Activated CD4-positive, alpha-beta memory T cell treated with anti-CD3 and anti-CD28 coated beads, Interleukin-2, amount 10 ng/mL, durations not matched to agents 7 days and 5 days (primary cell): ENCODE data around the gene TLK2. TPM values are rescaled to one million over a fixed set of nuclear protein-coding genes. Genes with fewer than 3 reads are reported as not detected.
"Not testable (repeated sequence)": the region's sequence is repeated elsewhere in the genome, so short reads cannot be mapped to it uniquely, and the experiment has no call there.

Experiments
- CTCF ChIA-PET: fragments of 350-600 bp; sonication (Branson Sonifier 250); formaldehyde crosslinking; loops from one replicate; lab custom pipeline; 2021; ENCODE audit warnings: antibody characterized with exemption, inconsistent platforms; lab: Charles Lee
- POLR2A ChIA-PET: fragments of 350-600 bp; sonication (Branson Sonifier 250); formaldehyde crosslinking; loops from one replicate; lab custom pipeline; 2021; ENCODE audit warnings: antibody characterized with exemption; lab: Charles Lee
- DNase-seq: peaks from one replicate; pipeline ENCODE4 v3.0.0-alpha.2; 2020
- H3K27ac Mint-ChIP-seq: one replicate; pipeline ENCODE4 v1.8.0; 2021; ENCODE audit warnings: mild to moderate bottlenecking, mixed read lengths
- H3K27me3 Mint-ChIP-seq: one replicate; pipeline ENCODE4 v1.8.0; 2021; ENCODE audit warnings: mixed read lengths
- H3K36me3 Mint-ChIP-seq: one replicate; pipeline ENCODE4 v1.8.0; 2021; ENCODE audit warnings: low read depth, mixed read lengths
- H3K4me1 Mint-ChIP-seq: one replicate; pipeline ENCODE4 v1.8.0; 2021; ENCODE audit warnings: mixed read lengths
- H3K4me3 Mint-ChIP-seq: one replicate; pipeline ENCODE4 v1.8.0; 2021; ENCODE audit warnings: mild to moderate bottlenecking, mixed read lengths
- H3K9me3 Mint-ChIP-seq: one replicate; pipeline ENCODE4 v1.8.0; 2021; ENCODE audit warnings: mixed read lengths
- total RNA-seq, 2 experiments: library from RNA; stranded (reverse); gene quantifications; one replicate each; pipeline ENCODE4 v1.2.3, GENCODE V29; 2021

The TLK2 gene
- total RNA-seq, 2 experiments from 2014 or later: 42.2 to 46.1 TPM

DNA sequence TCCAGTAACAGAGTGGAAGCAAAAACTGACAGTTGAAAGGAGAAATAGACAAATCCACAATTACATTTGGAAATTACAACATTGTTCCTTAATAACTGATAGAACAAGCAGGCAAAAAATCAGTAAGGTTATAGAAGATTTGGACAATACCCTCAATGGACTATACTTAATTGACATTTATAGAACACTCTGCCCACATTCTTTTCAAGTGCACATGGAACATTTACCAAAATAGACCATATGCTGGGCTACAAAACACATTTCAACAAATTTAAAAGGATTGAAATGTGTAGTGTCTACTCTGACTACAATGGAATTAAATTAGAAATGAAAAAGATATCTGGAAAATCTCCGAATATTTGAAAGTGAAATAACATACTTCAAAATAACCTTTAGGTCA is 21.8 kb downstream of the TLK2 start:
- H3K9me3 Mint-ChIP-seq, H3K4me3 Mint-ChIP-seq, H3K4me1 Mint-ChIP-seq, H3K27me3 Mint-ChIP-seq, DNase-seq, H3K36me3 Mint-ChIP-seq, POLR2A ChIA-PET, CTCF ChIA-PET, H3K27ac Mint-ChIP-seq: not testable (repeated sequence)

DNA sequence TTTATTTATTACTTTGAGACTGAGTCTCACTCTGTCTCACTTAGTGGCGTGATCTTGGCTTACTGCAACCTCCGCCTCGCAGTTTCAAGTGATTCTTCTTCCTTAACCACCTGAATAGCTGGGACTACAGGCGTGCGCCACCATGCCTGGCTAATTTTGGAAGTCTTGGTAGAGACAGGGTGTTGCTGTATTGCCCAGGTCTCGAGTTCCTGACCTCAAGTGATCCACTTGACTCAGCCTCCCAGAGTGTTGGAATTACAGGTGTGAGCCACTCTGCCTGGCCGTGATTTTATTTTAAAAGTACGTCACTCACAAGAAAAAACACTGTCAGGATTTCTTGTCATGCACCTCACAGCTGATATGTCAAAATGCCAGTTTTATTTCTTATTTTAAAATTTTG is 26.2 kb downstream of the TLK2 start:
- H3K4me3 Mint-ChIP-seq, CTCF ChIA-PET, DNase-seq, H3K27me3 Mint-ChIP-seq, H3K27ac Mint-ChIP-seq, POLR2A ChIA-PET, H3K9me3 Mint-ChIP-seq, H3K36me3 Mint-ChIP-seq: not testable (repeated sequence)
- peaks cover 14% of the 10 kb centered on the region for H3K4me1 Mint-ChIP-seq

DNA sequence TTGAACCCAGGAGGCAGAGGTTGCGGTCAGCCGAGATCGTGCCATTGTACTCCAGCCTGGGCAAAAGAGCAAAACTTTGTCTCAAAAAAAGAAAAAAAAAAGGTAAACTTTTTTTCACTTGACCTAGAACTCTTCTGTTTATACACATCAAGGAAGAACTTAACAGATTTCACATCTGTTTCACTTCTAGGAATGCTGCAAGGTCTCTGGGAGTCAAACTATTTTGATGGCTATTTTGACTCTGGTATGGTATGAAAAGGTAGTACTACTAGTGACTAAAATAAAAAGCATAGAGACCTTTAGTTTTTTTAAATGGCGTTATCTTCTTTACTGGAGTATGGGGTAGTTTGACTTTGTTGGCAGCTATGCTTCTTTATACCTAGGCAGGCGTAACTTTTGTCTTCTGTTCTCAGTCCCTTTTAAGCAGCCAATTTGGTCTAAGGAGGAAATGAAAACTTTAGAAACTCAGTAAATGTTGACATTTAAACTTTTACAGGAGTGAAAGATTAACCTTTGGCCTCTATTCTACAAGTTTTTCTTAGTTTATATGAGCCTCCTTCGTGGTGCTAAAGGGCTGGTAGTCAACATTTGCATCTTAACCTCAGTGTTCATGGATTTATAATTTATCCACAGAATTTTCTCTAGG is 28.7 kb downstream of the TLK2 start:
- H3K4me3 Mint-ChIP-seq, H3K9me3 Mint-ChIP-seq, CTCF ChIA-PET, POLR2A ChIA-PET, H3K27ac Mint-ChIP-seq, H3K36me3 Mint-ChIP-seq, H3K27me3 Mint-ChIP-seq, DNase-seq: not testable (repeated sequence)
- peaks cover 24% of the 10 kb centered on the region for H3K4me1 Mint-ChIP-seq

- H3K9me3 Mint-ChIP-seq, POLR2A ChIA-PET, DNase-seq, H3K27me3 Mint-ChIP-seq, H3K4me3 Mint-ChIP-seq, CTCF ChIA-PET, H3K36me3 Mint-ChIP-seq: not testable (repeated sequence)
- Mint-ChIP-seq H3K27ac (peak overlapping the region; percentile 47), H3K4me1 (peaks cover 27% of the 10 kb centered on the region)
Observed at GRCh38 chr17:62510247-62510819, 31.7 kb downstream of the TLK2 start.

DNA sequence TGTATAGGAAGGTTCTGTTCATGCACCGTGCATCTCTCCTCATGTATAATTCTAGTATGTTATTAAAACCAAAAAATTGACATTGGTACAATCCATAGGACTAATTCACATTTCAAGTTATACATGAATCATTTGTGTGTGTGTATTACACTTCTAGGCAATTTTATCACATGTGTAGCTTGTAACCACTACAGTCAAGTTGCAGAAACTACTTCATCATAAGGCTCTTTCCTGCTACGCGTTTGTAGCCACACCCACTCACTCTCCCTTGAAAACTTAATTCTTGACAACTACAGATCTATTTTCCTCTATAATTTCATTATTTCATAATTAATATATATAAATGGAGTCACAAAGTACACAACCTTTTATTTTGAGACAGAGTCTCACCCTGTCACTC is 32.4 kb downstream of the TLK2 start:
- DNase-seq, H3K4me3 Mint-ChIP-seq, H3K27ac Mint-ChIP-seq, CTCF ChIA-PET, H3K9me3 Mint-ChIP-seq, POLR2A ChIA-PET, H3K27me3 Mint-ChIP-seq, H3K36me3 Mint-ChIP-seq: not testable (repeated sequence)
- H3K4me1 Mint-ChIP-seq: peaks cover 27% of the 10 kb centered on the region

DNA sequence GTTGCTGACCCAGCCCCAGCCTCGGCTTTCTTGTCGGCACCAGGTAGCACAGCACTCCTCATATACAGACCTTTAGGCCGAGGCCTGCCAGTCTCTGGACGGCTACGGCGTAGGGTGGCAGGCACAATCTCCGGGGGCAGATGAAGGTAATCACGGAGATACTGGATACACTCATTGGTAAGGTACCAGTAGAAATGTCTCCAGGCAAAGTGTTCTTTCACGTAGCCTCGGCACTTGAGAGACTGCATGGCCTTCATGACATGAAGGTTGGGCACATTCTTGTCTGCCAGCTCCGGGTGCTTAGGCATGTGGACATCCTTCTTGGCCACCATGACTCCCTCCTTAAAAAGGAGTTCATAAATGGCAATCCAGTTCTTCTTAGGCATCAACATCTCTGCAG is 37.8 kb downstream of the TLK2 start:
- H3K27me3 Mint-ChIP-seq, POLR2A ChIA-PET, H3K9me3 Mint-ChIP-seq, CTCF ChIA-PET, DNase-seq, H3K4me3 Mint-ChIP-seq, H3K4me1 Mint-ChIP-seq, H3K27ac Mint-ChIP-seq: not testable (repeated sequence)
- H3K36me3 Mint-ChIP-seq: peaks cover 13% of the 10 kb centered on the region

DNA sequence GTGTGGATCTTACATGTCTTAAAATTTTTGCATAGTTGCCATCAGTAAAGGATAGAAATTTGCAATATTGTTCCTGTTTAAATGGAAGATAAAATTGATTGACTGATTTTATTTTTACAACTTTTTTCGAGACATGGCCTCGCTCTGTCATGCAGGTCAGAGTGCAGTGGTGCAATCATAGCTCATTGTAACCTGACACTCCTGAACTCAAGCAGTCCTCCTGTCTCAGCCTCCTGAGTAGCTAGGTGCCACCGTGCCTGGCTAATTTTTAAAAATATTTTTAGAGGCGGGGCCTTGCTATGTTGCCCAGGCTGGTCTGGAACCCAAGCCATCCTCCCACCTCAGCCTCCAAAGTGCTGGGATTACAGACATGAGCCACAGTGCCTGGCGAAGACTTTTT is 42.7 kb downstream of the TLK2 start:
- H3K27me3 Mint-ChIP-seq, DNase-seq, CTCF ChIA-PET, H3K4me1 Mint-ChIP-seq, H3K9me3 Mint-ChIP-seq, H3K27ac Mint-ChIP-seq, POLR2A ChIA-PET, H3K4me3 Mint-ChIP-seq: not testable (repeated sequence)
- peaks cover 18% of the 10 kb centered on the region for H3K36me3 Mint-ChIP-seq

GRCh38 chr17:62524077-62524476 is 45.5 kb downstream of the TLK2 start:
- POLR2A ChIA-PET, DNase-seq, CTCF ChIA-PET, H3K4me3 Mint-ChIP-seq, H3K9me3 Mint-ChIP-seq, H3K4me1 Mint-ChIP-seq, H3K27me3 Mint-ChIP-seq, H3K27ac Mint-ChIP-seq: not testable (repeated sequence)
- H3K36me3 Mint-ChIP-seq: peaks cover 24% of the 10 kb centered on the region

- H3K9me3 Mint-ChIP-seq, POLR2A ChIA-PET, CTCF ChIA-PET, H3K4me1 Mint-ChIP-seq, H3K27me3 Mint-ChIP-seq, H3K27ac Mint-ChIP-seq, H3K4me3 Mint-ChIP-seq, DNase-seq: not testable (repeated sequence)
- peaks cover 29% of the 10 kb centered on the region for H3K36me3 Mint-ChIP-seq
Observed at GRCh38 chr17:62525317-62525716, 46.7 kb downstream of the TLK2 start.

DNA sequence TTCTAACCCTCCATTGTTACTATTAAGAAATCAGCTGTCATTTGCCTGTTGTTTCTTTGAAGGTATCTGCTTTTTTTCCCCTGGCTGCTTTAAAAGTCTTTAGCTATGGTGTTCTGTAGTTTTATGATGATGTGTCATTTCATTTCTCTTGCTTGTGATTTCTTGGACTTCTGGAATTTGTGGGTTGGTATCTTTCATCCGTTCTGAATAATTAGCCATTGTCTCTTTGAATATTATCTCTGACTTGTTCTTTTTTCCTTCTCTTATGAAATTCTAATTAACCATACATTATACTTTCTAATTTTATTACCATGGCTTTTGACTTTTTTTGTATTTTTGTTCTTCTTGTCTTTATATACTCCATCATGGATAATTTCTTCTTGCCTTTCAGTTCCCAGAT is 52.3 kb downstream of the TLK2 start:
- DNase-seq, H3K4me3 Mint-ChIP-seq, CTCF ChIA-PET, H3K27ac Mint-ChIP-seq, H3K4me1 Mint-ChIP-seq, H3K27me3 Mint-ChIP-seq, POLR2A ChIA-PET, H3K9me3 Mint-ChIP-seq: not testable (repeated sequence)
- H3K36me3 Mint-ChIP-seq: peaks cover 26% of the 10 kb centered on the region

- POLR2A ChIA-PET, H3K4me1 Mint-ChIP-seq, H3K27me3 Mint-ChIP-seq, H3K4me3 Mint-ChIP-seq, DNase-seq, CTCF ChIA-PET, H3K27ac Mint-ChIP-seq, H3K9me3 Mint-ChIP-seq: not testable (repeated sequence)
- peaks cover 40% of the 10 kb centered on the region for H3K36me3 Mint-ChIP-seq
Observed at GRCh38 chr17:62536557-62536956, 57.9 kb downstream of the TLK2 start.

DNA sequence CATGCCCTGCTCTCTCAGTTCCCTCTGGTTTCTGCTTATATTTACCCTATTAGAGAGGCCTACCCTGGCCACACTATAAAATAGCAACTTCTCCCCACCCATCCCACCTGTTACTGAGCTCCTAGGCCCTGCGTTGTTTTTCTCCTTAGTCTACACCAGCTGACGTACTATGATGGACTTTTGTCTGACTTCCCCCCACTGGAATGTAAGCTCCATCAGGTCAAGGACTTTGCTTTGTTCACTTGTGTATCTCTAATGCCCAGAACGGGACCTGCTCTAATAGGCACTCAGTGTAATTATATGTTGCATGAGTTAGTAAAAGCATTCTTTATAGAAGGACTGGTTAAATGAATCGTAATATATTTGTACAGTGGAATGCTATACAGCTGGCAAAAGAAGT is 62.4 kb downstream of the TLK2 start:
- H3K4me3 Mint-ChIP-seq, POLR2A ChIA-PET, H3K9me3 Mint-ChIP-seq, H3K27me3 Mint-ChIP-seq, DNase-seq, H3K4me1 Mint-ChIP-seq, CTCF ChIA-PET, H3K27ac Mint-ChIP-seq: not testable (repeated sequence)
- peaks cover 56% of the 10 kb centered on the region for H3K36me3 Mint-ChIP-seq

GRCh38 chr17:62543278-62543775 is 64.7 kb downstream of the TLK2 start:
- peaks cover 54% of the 10 kb centered on the region for H3K36me3 Mint-ChIP-seq
- POLR2A ChIA-PET, H3K9me3 Mint-ChIP-seq, H3K4me3 Mint-ChIP-seq, CTCF ChIA-PET, H3K27me3 Mint-ChIP-seq, DNase-seq, H3K4me1 Mint-ChIP-seq, H3K27ac Mint-ChIP-seq: not testable (repeated sequence)

GRCh38 chr17:62546066-62546465 is 67.4 kb downstream of the TLK2 start:
- peaks cover 34% of the 10 kb centered on the region for H3K36me3 Mint-ChIP-seq
- DNase-seq, H3K4me3 Mint-ChIP-seq, H3K27ac Mint-ChIP-seq, H3K27me3 Mint-ChIP-seq, H3K4me1 Mint-ChIP-seq, H3K9me3 Mint-ChIP-seq, POLR2A ChIA-PET, CTCF ChIA-PET: not testable (repeated sequence)
